GM19193 (cell line): ENCODE results near the gene PTCSC3.

Source experiments
- POLR2A ChIP-seq: IDR thresholded peaks from 4 replicates; pipeline ENCODE4 v1.6.1; 2011; ENCODE audit not compliant: insufficient read depth, insufficient read length; ENCODE audit errors: extremely low read depth

PTCSC3 gene

DNA sequence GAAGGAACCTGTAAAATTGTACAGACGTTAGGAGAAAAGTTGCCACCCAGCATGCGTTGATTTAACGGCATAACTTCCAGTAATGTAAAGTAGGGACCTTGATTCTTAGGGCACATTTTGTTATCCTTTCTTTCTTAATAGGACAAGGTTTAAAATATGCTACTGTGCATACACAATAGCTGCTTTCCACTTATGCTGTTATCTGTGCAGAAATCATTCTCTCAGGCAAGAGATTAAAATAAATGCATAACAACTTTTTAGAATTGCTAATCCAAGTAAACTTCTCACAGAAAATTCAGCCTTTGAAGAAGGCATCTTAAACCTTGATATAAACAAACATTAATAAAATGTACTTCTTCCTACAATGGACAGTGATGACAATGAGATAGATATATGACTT, 16.0 kb upstream of the PTCSC3 start:
- no peak for TF ChIP-seq POLR2A

DNA sequence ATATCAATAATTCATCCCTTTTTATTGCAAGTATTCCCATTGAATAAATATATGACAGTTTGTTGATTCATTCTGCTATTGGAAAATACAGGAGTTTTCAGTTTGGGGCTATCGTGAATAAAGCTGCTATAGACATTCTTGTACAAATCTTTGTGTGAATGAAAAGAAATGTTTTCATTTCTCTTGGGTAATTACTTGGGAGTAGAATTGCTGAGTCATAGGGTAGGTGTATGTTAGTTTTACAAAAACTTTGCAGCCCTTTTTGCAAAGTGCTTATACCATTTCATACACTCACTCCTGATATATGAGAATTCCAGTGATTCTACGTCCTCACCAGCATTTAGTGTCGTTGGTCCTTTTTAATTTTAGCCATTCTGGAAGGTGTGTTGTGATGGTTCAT, 6.9 kb upstream of the PTCSC3 start:
- TF ChIP-seq POLR2A = no peak

DNA sequence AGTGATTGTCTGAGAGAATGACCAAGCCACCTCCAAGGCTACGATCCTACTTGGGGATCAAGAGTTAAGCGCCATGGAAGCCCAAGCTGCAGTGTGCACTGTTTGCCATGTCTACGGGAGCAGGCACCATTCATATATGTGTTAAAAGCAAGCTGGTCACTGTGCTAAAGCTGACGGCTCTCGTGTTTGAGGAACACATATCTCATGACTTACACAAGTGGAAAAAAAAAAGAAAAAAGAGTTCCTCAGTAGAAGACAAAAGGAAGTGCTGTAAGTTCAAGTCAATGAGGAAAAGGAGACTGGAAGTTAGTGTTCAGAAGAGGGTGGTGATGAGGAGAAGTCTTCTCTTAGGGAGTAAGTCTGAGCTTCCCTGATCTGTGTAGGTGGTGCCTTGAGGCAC, 4.9 kb upstream of the PTCSC3 start:
- no peak for TF ChIP-seq POLR2A

DNA sequence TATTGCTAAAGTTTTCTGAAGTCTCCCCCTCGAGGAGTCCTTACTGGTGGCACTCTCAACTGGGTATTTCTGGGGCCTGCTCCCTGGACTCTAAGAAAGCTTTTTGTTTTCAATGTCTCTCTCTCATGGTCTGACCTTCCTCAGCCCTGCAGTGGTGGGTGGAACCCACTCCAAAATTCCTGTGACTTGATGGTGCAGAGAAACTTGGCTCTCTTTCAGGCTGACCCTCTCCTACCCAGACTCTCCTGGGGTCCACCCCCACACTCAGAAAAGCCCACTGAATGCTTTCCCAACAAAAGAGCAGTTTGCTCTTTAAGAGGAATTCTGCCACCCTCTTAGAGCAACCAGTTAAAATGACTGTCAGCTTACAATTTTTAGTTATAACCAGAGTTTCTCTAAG, 967 bp upstream of the PTCSC3 start:
- no peak for TF ChIP-seq POLR2A

DNA sequence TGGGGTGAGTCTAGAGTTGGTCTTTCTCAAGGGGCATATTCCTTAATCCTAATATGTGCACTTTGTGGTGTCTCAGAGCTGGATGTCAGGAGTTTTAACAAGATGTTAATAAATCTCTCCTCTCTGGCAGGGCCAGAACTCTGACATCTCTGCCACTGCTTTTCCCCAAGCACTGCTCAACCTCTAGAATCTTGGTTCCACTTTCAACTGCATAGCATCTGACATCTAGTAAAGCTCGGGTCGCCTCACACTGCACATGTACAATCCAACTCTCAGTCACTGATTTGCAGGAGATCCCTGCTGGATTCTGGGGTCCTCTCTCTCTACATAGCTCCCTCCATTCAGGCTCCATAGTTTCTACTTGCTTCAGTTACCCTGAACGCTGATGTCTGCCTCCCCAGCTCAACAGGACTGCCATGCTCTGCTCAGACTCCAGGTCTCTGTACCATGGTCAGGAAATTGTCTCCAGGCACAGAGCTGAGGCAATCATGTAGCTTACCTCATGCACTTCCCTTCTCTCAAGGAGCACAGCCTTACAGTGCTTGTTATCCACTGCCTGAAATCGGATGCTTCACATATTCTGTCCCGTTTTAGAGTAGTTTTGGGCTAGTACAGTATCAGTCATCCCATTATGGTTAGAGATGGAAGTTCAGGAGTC, 1.6 kb downstream of the PTCSC3 start:
- TF ChIP-seq POLR2A = no peak

DNA sequence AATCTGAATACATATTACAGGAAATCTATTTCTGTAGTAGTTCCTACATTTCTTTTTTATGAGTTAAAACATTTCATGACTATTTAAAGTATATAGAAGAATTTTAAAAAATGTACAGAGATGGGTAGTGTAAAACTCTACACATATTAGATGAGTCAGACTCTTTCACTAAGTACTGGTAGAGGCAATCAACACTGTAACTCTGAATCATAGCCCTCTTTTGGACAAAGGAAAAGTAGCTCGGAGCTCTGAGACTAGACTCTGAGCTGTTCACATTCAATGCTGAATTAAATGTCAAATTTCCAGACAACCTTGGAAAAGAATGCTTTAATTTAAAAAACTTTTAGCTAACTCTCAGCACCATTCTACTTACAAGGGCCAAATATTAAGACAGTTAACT, 3.4 kb downstream of the PTCSC3 start:
- TF ChIP-seq POLR2A = no peak

DNA sequence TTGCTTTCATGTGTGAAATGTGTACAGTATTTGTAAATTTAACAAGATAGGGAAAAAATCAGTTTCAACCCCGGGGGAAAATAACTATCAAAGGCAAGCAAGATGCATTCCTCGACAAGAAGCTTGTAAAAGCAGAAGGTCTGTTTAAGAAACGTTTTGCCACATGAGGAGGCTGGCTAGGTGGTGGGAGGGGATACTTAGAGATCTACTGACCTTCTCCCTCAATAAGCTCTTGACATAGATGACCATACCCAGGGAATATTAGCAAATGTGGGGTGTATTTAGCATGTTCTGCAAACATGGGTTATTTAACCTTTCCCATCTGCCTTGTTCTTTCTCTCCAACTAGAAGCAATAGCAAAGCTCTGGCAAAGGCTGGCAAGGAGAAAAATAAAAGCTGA, 4.9 kb downstream of the PTCSC3 start:
- no peak for TF ChIP-seq POLR2A

DNA sequence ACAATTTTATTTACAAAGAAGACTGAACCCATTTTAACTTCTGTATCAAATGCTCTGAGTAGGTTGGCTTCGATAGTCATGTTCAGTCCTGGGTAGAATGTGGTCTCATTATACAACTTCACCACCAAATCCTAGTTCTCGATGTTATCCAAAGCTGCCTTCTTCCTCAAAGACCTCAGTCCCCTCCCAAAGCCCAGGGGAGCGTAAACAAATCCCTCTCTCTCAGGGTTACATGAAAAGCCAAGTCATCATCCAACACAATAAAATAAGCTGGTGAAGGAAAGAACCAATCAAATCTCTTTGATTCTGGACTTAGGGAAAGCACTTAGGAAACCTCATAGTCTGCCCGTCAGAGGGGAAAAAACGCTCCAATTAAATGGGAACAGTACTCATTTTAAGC, 9.1 kb downstream of the PTCSC3 start:
- no peak for TF ChIP-seq POLR2A

DNA sequence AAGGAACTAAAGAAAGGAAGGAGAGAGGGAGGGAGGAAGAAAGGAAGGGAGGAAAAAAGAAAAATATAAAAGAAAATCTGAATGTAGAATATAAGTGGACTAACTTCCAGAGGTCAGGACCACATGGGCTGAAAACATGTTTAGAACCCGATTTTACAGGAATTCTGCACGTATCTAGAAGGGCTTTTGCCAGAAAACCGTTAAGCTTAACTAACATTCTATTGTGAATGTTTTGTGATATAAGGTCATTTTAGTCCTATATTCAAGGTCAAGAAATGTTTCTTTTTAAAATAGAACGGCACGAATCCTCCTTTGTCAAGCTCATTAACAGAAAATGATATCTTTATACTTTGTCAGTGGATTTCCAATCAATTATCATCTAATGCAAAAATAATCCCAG, 13.1 kb downstream of the PTCSC3 start:
- no peak for TF ChIP-seq POLR2A

DNA sequence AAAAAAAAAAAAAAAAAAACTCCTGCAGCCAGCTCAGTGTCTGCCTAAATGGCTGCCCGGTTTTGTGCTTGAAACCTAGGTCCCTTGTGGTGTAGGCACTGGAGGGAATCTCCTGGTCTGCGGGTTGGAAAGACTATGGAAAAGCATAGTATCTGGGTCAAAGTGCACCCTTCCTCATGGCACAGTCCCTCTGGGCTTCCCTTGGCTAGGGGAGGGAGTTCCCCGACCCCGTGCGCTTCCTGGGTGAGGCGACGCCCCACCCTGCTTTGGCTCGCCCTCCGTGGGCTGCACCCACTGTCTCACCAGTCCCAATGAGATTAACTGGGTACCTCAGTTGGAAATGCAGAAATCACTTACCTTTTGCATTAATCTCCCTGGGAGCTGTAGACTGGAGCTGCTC, 14.3 kb downstream of the PTCSC3 start:
- TF ChIP-seq POLR2A = no peak

DNA sequence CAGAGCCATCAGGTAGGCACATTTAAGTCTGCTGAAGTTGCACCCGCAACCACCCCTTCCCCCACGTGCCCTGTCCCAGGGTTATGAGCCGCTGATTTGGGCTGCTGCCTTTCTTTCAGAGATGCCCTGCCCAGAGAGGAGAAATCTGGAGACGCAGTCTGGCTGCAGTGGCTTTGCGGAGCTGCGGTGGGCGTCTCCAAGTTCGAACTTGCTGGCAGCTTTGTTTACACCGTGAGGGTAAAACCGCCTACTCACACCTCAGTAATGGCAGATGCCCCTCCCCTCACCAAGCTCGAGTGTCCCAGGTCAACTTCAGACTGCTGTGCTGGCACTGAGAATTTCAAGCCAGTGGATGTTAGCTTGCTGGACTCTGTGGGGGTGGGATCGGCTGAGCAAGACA, 14.7 kb downstream of the PTCSC3 start:
- TF ChIP-seq POLR2A = no peak

DNA sequence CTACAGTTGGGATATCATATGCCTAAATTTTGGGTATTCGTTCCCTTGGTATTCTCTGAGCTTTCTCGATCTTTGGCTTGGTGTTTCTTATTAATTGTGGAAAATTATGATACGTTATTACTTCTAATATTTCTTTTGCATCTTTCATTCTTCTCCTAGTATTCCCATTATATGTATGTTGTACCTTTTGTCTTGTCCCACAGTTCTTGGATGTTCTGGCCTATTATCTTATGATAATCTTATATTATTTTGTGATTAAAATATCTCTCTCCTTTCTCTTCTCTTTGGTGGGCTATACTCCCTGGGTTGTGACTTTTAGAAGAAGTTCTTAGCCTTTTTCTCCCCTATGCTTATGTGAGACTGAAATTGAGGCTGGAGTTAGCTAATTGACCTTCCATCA, 25.2 kb downstream of the PTCSC3 start:
- no peak for TF ChIP-seq POLR2A

DNA sequence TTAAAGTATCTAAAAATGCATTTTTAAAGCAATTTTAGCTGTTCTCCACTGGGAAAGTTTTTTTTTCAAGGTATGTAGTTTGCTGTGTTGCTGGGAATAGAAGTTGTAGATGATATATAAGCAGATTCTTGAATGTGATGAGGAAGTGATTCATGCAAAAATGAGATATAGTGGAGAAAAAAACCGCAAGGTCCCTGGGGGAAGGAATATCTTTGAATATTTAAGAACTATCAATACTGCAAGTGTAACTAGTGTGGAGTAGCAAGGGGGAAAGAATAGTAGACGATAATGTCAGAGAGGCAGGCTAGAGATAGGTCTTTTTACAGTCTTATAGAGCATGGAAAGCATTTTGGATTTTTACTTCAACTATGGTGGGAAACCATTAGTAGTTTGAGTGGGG, 42.5 kb downstream of the PTCSC3 start:
- no peak for TF ChIP-seq POLR2A

DNA sequence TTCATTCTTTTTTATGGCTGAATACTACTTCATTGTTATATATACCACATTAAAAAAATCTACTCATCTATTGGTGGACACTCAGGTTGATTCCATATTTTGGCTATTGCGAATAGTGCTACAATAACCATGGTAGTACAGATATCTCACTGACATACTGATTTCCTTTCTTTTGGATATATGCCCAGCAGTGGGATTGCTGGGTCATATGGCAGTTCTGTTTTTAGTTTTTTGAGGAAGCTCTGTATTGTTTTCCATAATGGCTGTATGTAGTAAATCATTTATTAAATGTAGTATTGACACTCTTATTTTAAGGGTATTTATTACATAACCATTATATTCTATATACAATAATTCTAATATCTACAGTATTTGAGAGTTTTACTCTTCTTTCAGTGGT, 43.7 kb downstream of the PTCSC3 start:
- TF ChIP-seq POLR2A = no peak

DNA sequence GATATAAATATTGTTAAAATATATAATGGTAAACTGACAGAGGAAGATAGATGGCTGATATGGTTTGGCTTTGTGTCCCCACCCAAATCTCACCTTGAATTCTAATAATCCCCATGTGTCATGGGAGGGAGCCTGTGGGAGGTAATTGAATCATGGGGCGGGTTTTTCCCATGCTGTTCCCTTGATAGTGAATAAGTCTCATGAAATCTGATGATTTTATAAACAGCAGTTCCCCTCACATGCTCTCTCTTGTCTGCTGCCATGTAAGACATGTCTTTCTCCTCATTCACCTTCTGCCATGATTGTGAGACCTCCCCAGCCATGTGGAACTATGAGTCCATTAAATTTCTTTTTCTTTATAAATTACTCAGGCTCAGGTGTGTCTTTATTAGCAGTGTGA, 46.3 kb downstream of the PTCSC3 start:
- no peak for TF ChIP-seq POLR2A

DNA sequence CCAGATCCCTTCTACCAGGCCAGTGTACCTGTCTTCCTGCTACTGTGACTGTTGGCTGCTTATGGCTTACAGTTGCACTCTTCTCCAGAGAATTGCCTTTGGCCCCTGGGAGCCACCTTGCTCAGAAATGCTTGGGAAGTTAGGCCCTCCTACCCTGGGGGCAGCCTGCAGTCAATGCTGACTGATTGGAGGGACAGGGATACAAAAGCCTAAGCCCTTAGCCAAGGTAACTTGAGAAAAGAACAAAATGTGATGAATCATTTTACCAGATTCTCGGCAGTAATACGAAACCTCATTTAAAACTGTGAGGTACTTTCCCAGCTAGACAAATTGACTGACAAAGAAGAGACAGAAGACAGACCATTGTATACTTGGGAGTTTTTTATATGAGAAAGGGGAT, 47.3 kb downstream of the PTCSC3 start:
- TF ChIP-seq POLR2A = no peak

DNA sequence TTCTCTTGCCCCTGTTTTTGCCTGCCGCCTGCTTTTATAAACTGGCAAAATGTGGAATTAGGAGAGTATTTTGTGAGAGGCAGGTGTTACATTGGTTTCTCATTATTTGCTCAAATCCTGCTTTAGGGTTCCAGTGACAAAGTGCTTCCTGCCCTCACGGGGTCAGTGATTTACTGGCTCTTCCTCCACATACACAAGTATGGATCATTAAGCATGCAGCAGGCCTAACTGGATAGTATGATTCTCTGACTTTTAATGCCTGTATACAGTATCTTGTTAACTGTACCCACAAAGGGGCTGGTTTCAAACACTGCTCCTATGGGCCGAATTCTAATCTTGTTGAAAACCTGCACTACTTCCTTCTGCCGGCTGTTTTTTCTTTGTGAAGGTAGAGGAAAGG, 63.2 kb downstream of the PTCSC3 start:
- TF ChIP-seq POLR2A = no peak
